Left kidney (tissue), 2 donors: Measurements from ENCODE around the gene FILIP1L. TPM values are rescaled to one million over a fixed set of nuclear protein-coding genes. Genes with fewer than 3 reads are reported as not detected.

ENCODE experiments used
- DNase-seq: peaks from one replicate; pipeline ENCODE4 v3.0.0-alpha.2; 2013
- polyA plus RNA-seq: library from polyadenylated mRNA; unstranded; fragments of 120-200 nt; gene quantifications from one replicate; pipeline ENCODE4 v1.2.1, GENCODE V29; 2013; ENCODE audit not compliant: insufficient read length

FILIP1L gene
- polyA plus RNA-seq, 1 donor, result 16.3 TPM

- DNase-seq, result no peak
These were observed 13.5 kb upstream of the FILIP1L start for GRCh38 chr3:100127792-100128191.

GRCh38 chr3:100125161-100125938 lies 11.0 kb upstream of the FILIP1L start:
- no peak for DNase-seq

GRCh38 chr3:100124201-100124761 lies 10.0 kb upstream of the FILIP1L start:
- no peak for DNase-seq

- DNase-seq, result no peak
These were observed 8.8 kb upstream of the FILIP1L start for GRCh38 chr3:100123112-100123511.

- no peak for DNase-seq
These were observed 8.0 kb upstream of the FILIP1L start for GRCh38 chr3:100122321-100122720.

- DNase-seq, result no peak
These were observed 6.4 kb upstream of the FILIP1L start for GRCh38 chr3:100120693-100121092.

- no peak for DNase-seq
These were observed 5.7 kb upstream of the FILIP1L start for GRCh38 chr3:100120012-100120411.

GRCh38 chr3:100117093-100117492 lies 2.8 kb upstream of the FILIP1L start:
- no peak for DNase-seq

GRCh38 chr3:100113723-100114412 lies 433 bp downstream of the FILIP1L start:
- DNase-seq, result no peak

GRCh38 chr3:100111728-100112127 lies 2.6 kb downstream of the FILIP1L start:
- no peak for DNase-seq

- no peak for DNase-seq
These were observed 4.1 kb downstream of the FILIP1L start for GRCh38 chr3:100110162-100110561.

- no peak for DNase-seq
These were observed 5.7 kb downstream of the FILIP1L start for GRCh38 chr3:100108464-100109079.

- DNase-seq, result no peak
These were observed 7.0 kb downstream of the FILIP1L start for GRCh38 chr3:100107221-100107814.

- DNase-seq, result no peak
These were observed 7.7 kb downstream of the FILIP1L start for GRCh38 chr3:100106531-100107141.

- DNase-seq, result no peak
These were observed 8.2 kb downstream of the FILIP1L start for GRCh38 chr3:100106094-100106493.

GRCh38 chr3:100105501-100105900 lies 8.8 kb downstream of the FILIP1L start:
- DNase-seq, result no peak

GRCh38 chr3:100104817-100105413 lies 9.4 kb downstream of the FILIP1L start:
- DNase-seq, result no peak

- DNase-seq, result no peak
These were observed 9.9 kb downstream of the FILIP1L start for GRCh38 chr3:100104442-100104798.

- DNase-seq, result no peak
These were observed 10.5 kb downstream of the FILIP1L start for GRCh38 chr3:100103558-100104441.

GRCh38 chr3:100102757-100103156 lies 11.5 kb downstream of the FILIP1L start:
- DNase-seq, result no peak

GRCh38 chr3:100100425-100100824 lies 13.9 kb downstream of the FILIP1L start:
- DNase-seq, result no peak
